IMR-90 (cell line): ENCODE measurements around the gene RSBN1L. TPM values are rescaled to one million over a fixed set of nuclear protein-coding genes. Genes with fewer than 3 reads are reported as not detected.

Source experiments
- ATAC-seq: fragments of 200-7000 bp; cut with Tn5 transposase; 2 replicates; pipeline ENCODE4 v1.9.1; 2020; ENCODE audit warnings: low read depth, mild to moderate bottlenecking, moderate library complexity
- BruUV-seq: library from RNA; stranded (reverse); fragments of 400-500 nt; replicated peaks from 2 replicates; lab custom pipeline; 2021; lab: Mats Ljungman, UMichigan
- CTCF ChIA-PET: fragments of 300-600 bp; formaldehyde crosslinking; extraction: SDS; loops from one replicate; lab custom pipeline; 2021; ENCODE audit warnings: antibody characterized with exemption; lab: Yijun Ruan, JAX
- POLR2A ChIA-PET: fragments of 300-600 bp; sonication (Branson Sonifier 250); formaldehyde crosslinking; loops from one replicate; lab custom pipeline; 2022; ENCODE audit warnings: antibody characterized with exemption; ENCODE audit not compliant: unreplicated experiment; lab: Charles Lee
- DNase-seq: peaks from one replicate; pipeline ENCODE4 v3.0.0; 2013
- H2AFZ ChIP-seq: replicated peaks from 2 replicates; pipeline ENCODE3; 2013; ENCODE audit warnings: low read length, mild to moderate bottlenecking; ENCODE audit not compliant: poor library complexity
- H2AK5ac ChIP-seq: 2 replicates; pipeline ENCODE4 v1.6.1; 2013; ENCODE audit warnings: low read depth, low read length, inconsistent platforms
- H2AK9ac ChIP-seq: replicated peaks from 2 replicates; pipeline ENCODE3; 2013; ENCODE audit warnings: mild to moderate bottlenecking, low read depth, low read length, moderate library complexity; ENCODE audit not compliant: poor library complexity
- H2BK120ac ChIP-seq: 2 replicates; pipeline ENCODE4 v1.6.1; 2013; ENCODE audit warnings: low read depth, low read length, inconsistent platforms
- H2BK15ac ChIP-seq: 3 replicates; pipeline ENCODE4 v1.6.1; 2013; ENCODE audit warnings: low read depth, low read length, inconsistent platforms
- H2BK20ac ChIP-seq: 2 replicates; pipeline ENCODE4 v1.6.1; 2013; ENCODE audit warnings: low read depth, mild to moderate bottlenecking, inconsistent platforms, low read length, moderate library complexity
- H2BK5ac ChIP-seq: 2 replicates; pipeline ENCODE4 v1.6.1; 2013; ENCODE audit warnings: mild to moderate bottlenecking, low read depth, low read length, inconsistent platforms; ENCODE audit not compliant: poor library complexity, severe bottlenecking
- H3K14ac ChIP-seq: replicated peaks from 2 replicates; pipeline ENCODE4 v1.6.1; 2013; ENCODE audit warnings: low read depth, low read length, inconsistent platforms
- H3K18ac ChIP-seq: 2 replicates; pipeline ENCODE4 v1.6.1; 2013; ENCODE audit warnings: low read depth, low read length, control low read depth
- H3K23ac ChIP-seq: 2 replicates; pipeline ENCODE4 v1.6.1; 2013; ENCODE audit warnings: low read depth, low read length, inconsistent platforms
- H3K27ac ChIP-seq: 2 replicates; pipeline ENCODE4 v1.5.1; 2013; ENCODE audit warnings: mild to moderate bottlenecking, control low read depth, low read length; ENCODE audit not compliant: insufficient read depth
- H3K27me3 ChIP-seq: 2 replicates; pipeline ENCODE4 v1.6.1; 2013; ENCODE audit warnings: low read length; ENCODE audit not compliant: control insufficient read depth, insufficient read depth
- H3K36me3 ChIP-seq: 2 replicates; pipeline ENCODE4 v1.6.1; 2013; ENCODE audit warnings: low read length, mixed read lengths; ENCODE audit not compliant: control insufficient read depth, insufficient read depth
- H3K4ac ChIP-seq: 2 replicates; pipeline ENCODE4 v1.6.1; 2013; ENCODE audit warnings: low read depth, low read length, inconsistent platforms
- H3K4me1 ChIP-seq: 2 replicates; pipeline ENCODE4 v1.6.1; 2013; ENCODE audit warnings: low read length, mixed read lengths; ENCODE audit not compliant: control insufficient read depth, insufficient read depth
- H3K4me2 ChIP-seq: 2 replicates; pipeline ENCODE4 v1.6.1; 2013; ENCODE audit warnings: low read depth, mild to moderate bottlenecking, control low read depth, low read length, moderate library complexity
- H3K4me3 ChIP-seq: 2 replicates; pipeline ENCODE4 v1.5.1; 2013; ENCODE audit warnings: low read depth, mild to moderate bottlenecking, control low read depth, low read length, moderate library complexity; ENCODE audit not compliant: insufficient read depth
- H3K56ac ChIP-seq: 2 replicates; pipeline ENCODE4 v1.6.1; 2013; ENCODE audit warnings: low read length, inconsistent platforms; ENCODE audit not compliant: insufficient read depth; ENCODE audit errors: extremely low read depth
- H3K79me1 ChIP-seq, 2 experiments: 2 replicates each; pipeline ENCODE4 v1.6.1; 2013; ENCODE audit warnings: low read length in 2 of 2, inconsistent platforms in 1 of 2, low read depth in 1 of 2
- H3K9ac ChIP-seq: 2 replicates; pipeline ENCODE4 v1.6.1; 2013; ENCODE audit warnings: low read depth, low read length, control low read depth
- H3K9me1 ChIP-seq: 2 replicates; pipeline ENCODE4 v1.6.1; 2013; ENCODE audit warnings: low read length, inconsistent platforms; ENCODE audit not compliant: insufficient read depth
- H3K9me3 ChIP-seq: 2 replicates; pipeline ENCODE4 v1.6.1; 2013; ENCODE audit warnings: low read length; ENCODE audit not compliant: control insufficient read depth, insufficient read depth
- H4K20me1 ChIP-seq: 2 replicates; pipeline ENCODE4 v1.6.1; 2013; ENCODE audit warnings: low read length, inconsistent platforms; ENCODE audit not compliant: insufficient read depth
- H4K5ac ChIP-seq: 2 replicates; pipeline ENCODE4 v1.6.1; 2013; ENCODE audit warnings: mild to moderate bottlenecking, low read depth, low read length, control low read depth
- H4K8ac ChIP-seq, 2 experiments: 2 replicates each; pipeline ENCODE4 v1.6.1; 2013; ENCODE audit warnings: low read depth in 2 of 2, low read length in 2 of 2, control low read depth in 1 of 2, inconsistent platforms in 1 of 2
- H4K91ac ChIP-seq: 2 replicates; pipeline ENCODE4 v1.6.1; 2013; ENCODE audit warnings: low read depth, low read length, inconsistent platforms; ENCODE audit not compliant: insufficient read depth
- BHLHE40 ChIP-seq: fragments of 150-350 bp; IDR thresholded peaks from 2 replicates; pipeline ENCODE4 v1.6.1; 2016; ENCODE audit warnings: mild to moderate bottlenecking, low read depth, low read length
- CEBPB ChIP-seq: IDR thresholded peaks from 2 replicates; pipeline ENCODE4 v1.6.1; 2012; ENCODE audit warnings: low read depth, low read length, improper control_type of control experiment
- CHD1 ChIP-seq: IDR thresholded peaks from 2 replicates; pipeline ENCODE4 v1.6.1; 2012; ENCODE audit warnings: low read depth, low read length, improper control_type of control experiment
- CTCF ChIP-seq: conservative IDR thresholded peaks from 2 replicates; pipeline ENCODE4 v1.5.1; 2012; ENCODE audit warnings: mild to moderate bottlenecking, low read depth, low read length, improper control_type of control experiment
- FOS ChIP-seq: fragments of 150-350 bp; IDR thresholded peaks from 2 replicates; pipeline ENCODE4 v1.6.1; 2016; ENCODE audit warnings: low read depth, low read length
- MAFK ChIP-seq: IDR thresholded peaks from 2 replicates; pipeline ENCODE4 v1.6.1; 2012; ENCODE audit warnings: low read depth, low read length, improper control_type of control experiment
- MAZ ChIP-seq: IDR thresholded peaks from 2 replicates; pipeline ENCODE4 v1.6.1; 2012; ENCODE audit warnings: low read depth, mild to moderate bottlenecking, low read length, improper control_type of control experiment, moderate library complexity, borderline replicate concordance
- MXI1 ChIP-seq: IDR thresholded peaks from 2 replicates; pipeline ENCODE4 v1.6.1; 2012; ENCODE audit warnings: low read depth, mild to moderate bottlenecking, low read length, moderate library complexity, borderline replicate concordance
- NFE2L2 ChIP-seq: fragments of 150-350 bp; IDR thresholded peaks from 2 replicates; pipeline ENCODE4 v1.6.1; 2016; ENCODE audit warnings: low read depth, mild to moderate bottlenecking, low read length
- POLR2A ChIP-seq: IDR thresholded peaks from 2 replicates; pipeline ENCODE4 v1.6.1; 2012; ENCODE audit warnings: mild to moderate bottlenecking, low read depth, low read length
- RAD21 ChIP-seq: IDR thresholded peaks from 2 replicates; pipeline ENCODE4 v1.6.1; 2012; ENCODE audit warnings: low read length, improper control_type of control experiment
- RCOR1 ChIP-seq: IDR thresholded peaks from 2 replicates; pipeline ENCODE4 v1.6.1; 2012; ENCODE audit warnings: mild to moderate bottlenecking, low read length, improper control_type of control experiment; ENCODE audit not compliant: insufficient replicate concordance
- RFX5 ChIP-seq: IDR thresholded peaks from 2 replicates; pipeline ENCODE4 v1.8.0; 2012; ENCODE audit warnings: low read depth, mild to moderate bottlenecking, low read length, moderate library complexity
- SMC3 ChIP-seq: fragments of 150-350 bp; IDR thresholded peaks from 2 replicates; pipeline ENCODE4 v1.6.1; 2016; ENCODE audit warnings: low read depth, mild to moderate bottlenecking, antibody characterized with exemption, low read length, moderate library complexity
- WGBS, 2 experiments: methylation state at CpG; one replicate each; pipeline versions ENCODE4 v1.1.5 to v1.1.7; 2013; ENCODE audit warnings: missing lambda C conversion rate in 2 of 2; ENCODE audit not compliant: insufficient read length in 1 of 2; ENCODE audit errors: extremely low coverage in 2 of 2; 5-methylcytosine and 5-hydroxymethylcytosine counted together
- dilution Hi-C: fragments of 300-500 bp; cut with HindIII; formaldehyde crosslinking; loops from one replicate; pipeline ENCODE4 v1.14.3; 2018; ENCODE audit warnings: low sequenced_read_pairs; ENCODE audit not compliant: unreplicated experiment
- in situ Hi-C: fragments of 300-500 bp; cut with MboI; formaldehyde crosslinking; loops from 3 replicates; pipeline ENCODE4 v1.14.3; 2019; ENCODE audit warnings: low sequenced_read_pairs, inconsistent platforms, mixed read lengths
- intact Hi-C: fragments of 100-400 bp; cut with micrococcal nuclease; formaldehyde crosslinking; loops from 2 replicates; pipeline ENCODE4 v1.10.0; 2022
- polyA plus RNA-seq, 3 experiments: library from polyadenylated mRNA; depleted of rRNA; stranded (reverse); fragments of >200 nt; gene quantifications; 2 replicates each; pipeline ENCODE4 v1.2.3, GENCODE V29; 2012; ENCODE audit warnings: low replicate concordance in 1 of 3
- total RNA-seq: library from RNA; depleted of rRNA; stranded (reverse); fragments of >200 nt; gene quantifications from 2 replicates; pipeline ENCODE4 v1.2.3, GENCODE V29; 2012

The RSBN1L gene
- total and polyA plus RNA-seq, 2 of the 4 experiments (the other 2 are of a cell fraction) = 7.8 to 14.7 TPM

DNA sequence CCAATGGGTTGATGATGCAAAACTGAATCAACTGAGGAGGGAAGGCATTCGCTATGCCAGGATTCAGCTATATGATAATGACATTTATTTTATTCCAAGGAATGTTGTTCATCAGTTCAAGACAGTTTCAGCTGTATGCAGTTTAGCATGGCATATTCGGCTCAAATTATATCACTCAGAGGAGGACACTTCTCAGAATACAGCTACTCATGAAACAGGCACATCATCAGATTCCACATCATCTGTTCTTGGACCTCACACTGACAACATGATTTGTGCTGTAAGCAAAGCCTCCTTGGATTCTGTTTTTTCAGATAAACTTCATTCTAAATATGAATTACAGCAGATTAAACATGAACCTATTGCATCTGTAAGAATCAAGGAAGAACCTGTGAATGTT, 82.3 kb downstream of the RSBN1L start:
- Histone ChIP-seq H2BK120ac (no peak overlapping the region), H3K18ac (no peak overlapping the region), H2BK5ac (no peak overlapping the region), H3K9me3 (no peaks in the 10 kb centered on the region; the same call in 1 of the 2 replicates), H3K4me3 (no peak overlapping the region), H3K79me1 (peaks cover 6 to 10% of the 10 kb centered on the region in 2 experiments), H2AK9ac (no peak overlapping the region), H2AFZ (no peak overlapping the region), H2BK15ac (no peak overlapping the region), H2BK20ac (no peak overlapping the region), H3K23ac (no peak overlapping the region), H3K27ac (no peak overlapping the region), H3K27me3 (no peaks in the 10 kb centered on the region), H4K5ac (no peak overlapping the region), H3K56ac (no peak overlapping the region), H3K4ac (no peak overlapping the region), H3K4me2 (no peak overlapping the region), H2AK5ac (no peak overlapping the region), H3K4me1 (no peaks in the 10 kb centered on the region; the same call in 1 of the 2 replicates), H4K20me1 (no peaks in the 10 kb centered on the region), H3K36me3 (peaks cover 17% of the 10 kb centered on the region), H4K91ac (no peak overlapping the region), H3K9me1 (no peaks in the 10 kb centered on the region), H3K14ac (no peak overlapping the region), H3K9ac (no peak overlapping the region), H4K8ac (no peak overlapping the region)
- POLR2A ChIA-PET = no interaction called here
- no peak for TF ChIP-seq MXI1
- TF ChIP-seq RAD21 = no peak
- TF ChIP-seq RCOR1 = no peak
- no peak for TF ChIP-seq POLR2A
- TF ChIP-seq FOS = no peak
- TF ChIP-seq MAFK = no peak
- no peak for TF ChIP-seq NFE2L2
- TF ChIP-seq CTCF = no peak
- no peak for TF ChIP-seq RFX5
- no peak for TF ChIP-seq CHD1
- TF ChIP-seq CEBPB = no peak
- TF ChIP-seq BHLHE40 = no peak
- no peak for TF ChIP-seq MAZ
- no peak for TF ChIP-seq SMC3
- BruUV-seq = no TSS peak
- CTCF ChIA-PET = interaction anchor here (1.0 kb wide), 1 partner anchor 157 kb away, joined by 3 read pairs; no protein-coding TSS in a partner anchor
- ATAC-seq (no peak), DNase-seq (no peak)
- dilution Hi-C loops = no loop called here
- in situ Hi-C loops = no loop called here
- WGBS, 2 experiments = 86% methylated on average over 1 of the region's 2 CpGs; no CpG with 5 or more reads in 1 of the 2 experiments
- intact Hi-C loops = no loop called here
